Fibroblast of the aortic adventitia (primary cell): ENCODE results near the gene ABHD13. TPM values are rescaled to one million over a fixed set of nuclear protein-coding genes. Genes with fewer than 3 reads are reported as not detected.

Experiments
- DNase-seq: peaks from one replicate; pipeline ENCODE4 v3.0.0-alpha.2; 2010; ENCODE audit warnings: low read depth
- H3K4me3 ChIP-seq: 2 replicates; pipeline ENCODE4 v1.5.1; 2011; ENCODE audit warnings: low read depth, mild to moderate bottlenecking, control low read depth, low read length, moderate library complexity
- CTCF ChIP-seq: IDR thresholded peaks from 2 replicates; pipeline ENCODE4 v1.5.1; 2011; ENCODE audit warnings: mild to moderate bottlenecking, low read length, control low read depth, inconsistent platforms; ENCODE audit not compliant: insufficient read depth
- total RNA-seq: library from RNA; depleted of rRNA; stranded (reverse); fragments of >200 nt; gene quantifications from 2 replicates; pipeline ENCODE4 v1.2.3, GENCODE V29; 2012; ENCODE audit warnings: low replicate concordance

ABHD13 gene
- total RNA-seq, 1 donor = 10.2 TPM

DNA sequence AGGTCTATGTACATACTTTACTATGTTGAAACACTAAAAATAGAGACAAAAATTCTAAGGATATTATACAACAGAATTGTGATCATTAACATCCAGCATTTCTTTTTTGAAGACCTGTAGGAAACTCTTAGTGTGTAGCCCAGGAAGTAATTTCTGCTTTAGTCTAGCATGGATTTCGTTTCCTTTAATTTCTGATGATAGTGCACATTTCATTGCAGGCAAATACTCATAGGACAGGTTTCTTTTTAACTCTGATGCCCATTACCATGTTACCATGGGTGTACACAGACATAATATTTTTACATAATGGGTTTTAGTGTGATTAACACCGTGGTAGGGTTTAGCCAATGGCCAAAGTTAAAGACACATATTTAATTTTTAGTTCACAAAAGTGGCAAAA, 29.9 kb upstream of the ABHD13 start:
- no peak overlapping the region for H3K4me3 ChIP-seq
- no peak for TF ChIP-seq CTCF
- DNase-seq = no peak

GRCh38 chr13:108190897-108191296, 27.3 kb upstream of the ABHD13 start:
- no peak for DNase-seq
- TF ChIP-seq CTCF = no peak
- H3K4me3 ChIP-seq = no peak overlapping the region

DNA sequence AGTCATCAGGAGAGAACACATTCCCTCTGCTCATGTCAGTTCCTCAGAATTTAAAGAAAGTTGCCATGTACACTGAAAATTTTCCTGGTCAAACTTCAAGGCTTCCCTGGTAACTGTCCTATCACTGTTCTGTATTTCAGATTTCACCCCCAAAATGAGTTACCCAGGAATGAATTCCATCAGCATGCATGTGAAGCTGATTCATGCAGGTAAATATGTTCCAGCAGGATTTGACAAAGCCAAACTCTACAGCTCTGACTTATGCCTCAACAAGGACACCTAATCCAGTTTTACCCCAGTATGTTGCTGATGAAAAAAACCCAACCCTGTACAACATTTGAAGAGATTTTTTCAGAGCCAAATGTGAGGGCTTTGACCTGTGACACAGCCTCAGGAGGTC, 24.4 kb upstream of the ABHD13 start:
- no peak for TF ChIP-seq CTCF
- no peak overlapping the region for H3K4me3 ChIP-seq
- DNase-seq = no peak

DNA sequence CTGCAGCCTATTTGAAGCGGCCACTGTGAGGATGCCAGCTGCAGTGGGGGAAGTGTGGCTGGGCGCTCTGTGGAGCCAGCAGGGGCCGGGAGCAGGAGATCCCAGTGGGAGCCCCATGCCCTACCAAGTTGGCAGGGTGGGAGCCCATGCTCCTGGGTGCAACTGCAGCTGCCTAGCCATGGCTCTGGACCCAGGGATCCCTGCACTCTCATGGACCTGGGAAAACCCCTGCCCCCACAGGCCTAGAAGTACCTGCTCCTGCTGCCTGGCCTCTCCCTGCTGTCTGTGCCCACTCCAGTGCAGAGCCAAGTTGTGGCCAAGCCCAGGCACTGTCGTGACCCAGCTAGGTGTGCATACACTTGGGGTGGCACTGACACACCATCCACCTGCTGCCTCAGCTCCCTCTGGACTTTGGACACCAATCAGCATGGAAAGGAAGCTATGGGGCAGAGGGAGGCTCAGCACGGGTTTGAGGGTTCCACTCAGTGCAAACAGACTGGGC, 23.7 kb upstream of the ABHD13 start:
- H3K4me3 ChIP-seq = no peak overlapping the region
- no peak for TF ChIP-seq CTCF
- DNase-seq = no peak

DNA sequence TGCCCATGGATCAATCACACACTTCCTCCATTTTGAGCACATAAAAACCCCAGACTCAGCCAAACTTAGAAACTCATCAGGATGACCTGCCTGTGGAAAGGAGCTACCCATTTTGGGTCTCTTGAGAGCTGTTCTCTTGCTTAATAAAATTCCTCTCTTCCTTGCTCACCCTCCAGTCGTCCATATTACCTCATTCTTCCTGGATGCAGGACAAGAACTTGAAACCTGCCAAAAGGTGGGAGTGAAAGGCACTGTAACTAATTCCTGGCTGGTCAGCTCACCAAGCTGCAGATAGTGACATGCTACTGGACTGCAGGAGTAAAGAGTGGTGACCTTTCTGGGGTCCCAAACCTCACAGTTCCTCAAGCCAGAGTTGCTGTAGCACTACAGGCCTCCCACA, 23.0 kb upstream of the ABHD13 start:
- no peak for TF ChIP-seq CTCF
- H3K4me3 ChIP-seq = no peak overlapping the region
- peak; percentile 37 for DNase-seq

DNA sequence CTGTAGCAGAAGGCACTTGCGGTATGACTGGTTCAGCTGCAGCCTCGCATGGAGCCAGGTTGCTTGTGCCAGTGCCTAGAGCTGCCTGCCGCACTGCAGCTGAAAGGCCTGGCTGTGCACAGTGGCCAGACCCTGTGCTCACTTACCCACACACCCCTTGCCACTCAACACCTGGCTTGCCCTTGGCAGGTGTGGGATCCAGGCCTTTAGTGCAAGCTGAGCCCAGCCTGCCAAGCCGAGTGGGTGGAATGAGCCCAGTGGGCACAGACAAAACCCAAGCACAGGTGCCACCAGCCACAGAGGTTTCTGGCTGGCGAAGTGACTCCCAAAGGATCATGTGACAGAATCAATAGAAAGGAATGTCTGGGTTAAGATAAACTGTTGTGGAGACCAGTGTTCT, 22.3 kb upstream of the ABHD13 start:
- no peak for DNase-seq
- no peak overlapping the region for H3K4me3 ChIP-seq
- TF ChIP-seq CTCF = no peak

DNA sequence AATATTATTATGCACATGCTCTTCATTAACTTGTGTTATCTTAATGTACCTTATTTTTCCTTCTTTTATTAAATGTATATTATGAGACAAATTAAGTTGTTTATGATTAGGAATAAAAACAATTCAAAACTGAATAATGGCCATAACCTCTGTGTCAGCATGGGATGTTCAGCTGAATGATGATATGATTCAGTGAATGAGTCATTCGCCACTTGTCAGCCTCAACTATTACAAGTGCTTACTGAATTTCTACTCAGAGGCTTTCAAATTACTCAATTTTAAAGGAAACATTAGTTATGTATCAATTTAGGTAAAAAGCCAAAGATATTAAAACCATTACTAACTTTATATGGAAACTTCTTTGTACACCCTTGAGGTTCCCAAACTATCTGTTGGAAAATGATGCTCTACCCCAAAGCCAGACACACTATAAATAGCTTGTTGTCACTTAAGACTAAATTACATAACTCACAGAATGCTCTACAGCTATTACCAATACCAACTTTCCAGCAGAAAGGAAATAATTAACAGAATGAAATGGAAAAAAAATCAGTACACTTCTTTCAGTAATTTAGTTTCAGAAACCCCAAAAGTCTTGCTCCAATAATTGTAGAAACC, 17.3 kb upstream of the ABHD13 start:
- DNase-seq = no peak

More for the DNA sequence above, 17.3 kb upstream of the ABHD13 start:
- no peak overlapping the region for H3K4me3 ChIP-seq
- no peak for TF ChIP-seq CTCF
